Measurements from ENCODE around the gene LCN15. TPM values are rescaled to one million over a fixed set of nuclear protein-coding genes. Genes with fewer than 3 reads are reported as not detected.
A peak's percentile ranks its signal among the peaks of the same experiment; 100 is the strongest.

LCN15 gene
- total and polyA plus RNA-seq, 9 donors = 0.16 to 4.0 (median 0.68) TPM; not detected in 1

DNA sequence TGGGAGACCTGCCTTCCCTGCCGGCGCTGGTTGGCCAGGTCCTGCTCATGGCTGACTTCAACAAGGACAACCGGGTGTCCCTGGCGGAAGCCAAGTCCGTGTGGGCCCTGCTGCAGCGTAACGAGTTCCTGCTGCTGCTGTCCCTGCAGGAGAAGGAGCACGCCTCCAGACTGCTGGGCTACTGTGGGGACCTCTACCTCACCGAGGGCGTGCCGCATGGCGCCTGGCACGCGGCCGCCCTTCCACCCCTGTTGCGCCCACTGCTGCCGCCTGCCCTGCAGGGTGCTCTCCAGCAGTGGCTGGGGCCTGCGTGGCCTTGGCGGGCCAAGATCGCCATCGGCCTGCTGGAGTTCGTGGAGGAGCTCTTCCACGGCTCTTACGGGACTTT, 41.4 kb downstream of the LCN15 start:
- no peak overlapping the region for H3K27ac ChIP-seq (ENCODE audit: low read length)
- 75% methylated on average over 22 of the region's 24 CpGs for WGBS (ENCODE audit: insufficient coverage)
- H3K9me3 ChIP-seq (replicated peaks; ENCODE audit: control insufficient read depth, low read depth, low read length) = no peaks in the 10 kb centered on the region
- H3K36me3 ChIP-seq (ENCODE audit: control insufficient read depth, insufficient read depth, low read length) = peaks cover 63% of the 10 kb centered on the region
- DNase-seq = no peak
- peaks cover 59% of the 10 kb centered on the region for H3K4me1 ChIP-seq (ENCODE audit: control insufficient read depth, insufficient read depth, low read length)
- H3K4me3 ChIP-seq (ENCODE audit: low read length) = no peak overlapping the region
- no peaks in the 10 kb centered on the region for H3K27me3 ChIP-seq (ENCODE audit: control insufficient read depth, insufficient read depth, low read length)

DNA sequence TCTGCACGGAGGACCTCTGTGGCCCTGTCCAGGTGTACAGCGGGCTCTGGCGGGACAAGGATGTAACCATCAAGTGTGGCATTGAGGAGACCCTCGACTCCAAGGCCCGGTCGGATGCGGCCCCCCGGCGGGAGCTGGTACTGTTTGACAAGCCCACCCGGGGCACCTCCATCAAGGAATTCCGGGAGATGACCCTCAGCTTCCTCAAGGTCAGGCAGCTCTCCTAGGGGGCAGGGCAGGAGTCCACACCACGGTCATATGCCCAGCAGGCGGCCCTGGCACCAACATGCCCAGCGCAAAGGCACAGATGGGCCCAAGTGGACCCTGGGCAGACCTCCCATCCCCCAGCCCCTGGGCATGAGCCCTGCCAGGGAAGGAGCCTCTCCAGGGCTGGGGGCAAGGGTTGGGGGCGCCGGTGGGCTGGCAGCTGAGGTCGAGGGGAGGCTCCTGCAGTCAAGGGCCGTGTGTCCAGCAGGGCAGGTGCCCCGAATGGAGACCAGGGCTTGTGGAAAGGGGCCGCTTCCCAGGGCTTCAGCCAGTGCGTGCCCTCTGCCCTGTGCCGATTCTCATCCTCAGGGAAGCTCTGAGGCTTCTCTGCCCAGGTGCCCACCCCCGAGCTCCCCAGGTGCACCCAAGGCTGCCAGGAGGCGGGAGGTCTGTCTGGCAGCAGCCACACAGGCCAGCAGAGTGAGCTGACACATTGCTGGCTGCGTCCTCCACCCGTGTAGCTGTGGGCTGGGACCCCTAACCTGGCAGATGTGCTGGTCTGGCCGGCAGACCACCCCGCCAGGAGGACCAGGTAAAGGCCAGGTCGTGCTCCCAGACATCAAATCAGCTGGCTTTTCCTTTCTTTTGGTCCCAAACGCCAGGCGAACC, 42.0 kb downstream of the LCN15 start:
- Histone ChIP-seq H3K4me3 (ENCODE audit: low read length) (no peak overlapping the region), H3K4me1 (ENCODE audit: control insufficient read depth, insufficient read depth, low read length) (peaks cover 56% of the 10 kb centered on the region), H3K27me3 (ENCODE audit: control insufficient read depth, insufficient read depth, low read length) (no peaks in the 10 kb centered on the region), H3K9me3 (replicated peaks; ENCODE audit: control insufficient read depth, low read depth, low read length) (no peaks in the 10 kb centered on the region), H3K27ac (ENCODE audit: low read length) (peak overlapping the region; percentile 3), H3K36me3 (ENCODE audit: control insufficient read depth, insufficient read depth, low read length) (peaks cover 63% of the 10 kb centered on the region)
- DNase-seq = no peak
- WGBS (ENCODE audit: insufficient coverage) = 80% methylated on average over 30 of the region's 31 CpGs

DNA sequence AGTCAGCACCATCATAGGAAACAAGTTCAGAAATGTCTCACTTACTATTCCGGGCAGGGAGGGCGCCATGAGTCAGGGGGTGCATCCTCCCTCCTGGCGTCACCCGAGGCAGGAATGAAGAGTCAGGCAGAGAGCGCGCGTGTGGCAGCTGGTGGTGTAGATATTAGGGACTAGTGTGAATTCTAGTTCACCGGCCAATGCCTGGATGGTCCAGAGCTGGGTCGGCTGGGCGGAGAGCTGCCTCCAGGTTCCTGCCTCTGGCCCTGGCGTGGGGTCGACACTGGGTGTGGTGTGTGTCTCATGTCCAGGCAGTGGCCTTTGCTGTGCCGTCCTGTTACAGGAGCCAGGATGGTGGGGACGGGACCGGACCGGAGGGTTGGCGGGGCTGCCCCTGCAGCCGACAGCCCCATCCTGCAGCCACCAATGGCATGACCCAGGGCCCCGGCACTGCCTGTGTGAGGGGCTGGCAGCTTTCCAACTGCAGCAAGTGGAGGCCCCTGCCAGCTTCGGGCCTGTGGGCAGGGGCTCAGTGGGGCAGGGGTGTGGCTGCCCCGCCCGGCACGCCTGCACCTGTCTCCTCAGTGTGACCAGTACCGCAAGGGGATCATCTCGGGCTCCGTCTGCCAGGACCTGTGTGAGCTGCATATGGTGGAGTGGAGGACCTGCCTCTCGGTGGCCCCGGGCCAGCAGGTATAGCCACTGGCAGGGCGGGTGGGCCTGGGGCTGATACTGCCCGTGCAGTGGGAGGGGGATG, 42.8 kb downstream of the LCN15 start:
- DNase-seq = no peak
- Histone ChIP-seq H3K27me3 (ENCODE audit: control insufficient read depth, insufficient read depth, low read length) (no peaks in the 10 kb centered on the region), H3K27ac (ENCODE audit: low read length) (peak overlapping the region; percentile 35), H3K36me3 (ENCODE audit: control insufficient read depth, insufficient read depth, low read length) (peaks cover 58% of the 10 kb centered on the region), H3K4me1 (ENCODE audit: control insufficient read depth, insufficient read depth, low read length) (peaks cover 48% of the 10 kb centered on the region), H3K4me3 (ENCODE audit: low read length) (no peak overlapping the region), H3K9me3 (replicated peaks; ENCODE audit: control insufficient read depth, low read depth, low read length) (no peaks in the 10 kb centered on the region)
- WGBS (ENCODE audit: insufficient coverage) = 71% methylated on average over 26 of the region's 30 CpGs

DNA sequence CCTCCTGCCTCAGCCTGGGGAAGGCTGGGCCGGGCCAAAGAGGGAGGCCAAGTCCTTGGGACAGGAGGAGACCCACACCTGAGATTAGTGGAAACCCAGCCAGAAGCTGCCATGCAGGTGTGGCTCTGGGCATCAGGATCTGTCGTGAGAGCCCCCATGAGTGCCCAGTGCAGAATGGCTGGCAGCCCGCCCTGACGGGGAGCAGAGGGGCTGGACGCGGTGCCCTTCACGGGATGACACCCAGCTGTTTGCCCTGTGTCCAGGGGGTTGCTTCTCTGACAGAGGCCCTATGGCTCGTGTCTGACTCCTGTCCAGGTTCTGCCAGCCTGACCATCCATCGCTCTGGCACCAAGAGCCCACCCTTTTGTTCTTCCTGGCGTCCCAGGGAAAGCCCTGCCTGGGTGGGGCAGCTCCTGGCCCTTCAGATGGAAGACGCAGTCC, 43.4 kb downstream of the LCN15 start:
- H3K36me3 ChIP-seq (ENCODE audit: control insufficient read depth, insufficient read depth, low read length) = peaks cover 52% of the 10 kb centered on the region
- peaks cover 42% of the 10 kb centered on the region for H3K4me1 ChIP-seq (ENCODE audit: control insufficient read depth, insufficient read depth, low read length)
- H3K4me3 ChIP-seq (ENCODE audit: low read length) = no peak overlapping the region
- WGBS (ENCODE audit: insufficient coverage) = 63% methylated on average over 11 of the region's 11 CpGs
- peak overlapping the region; percentile 59 for H3K27ac ChIP-seq (ENCODE audit: low read length)
- no peak for DNase-seq
- H3K9me3 ChIP-seq (replicated peaks; ENCODE audit: control insufficient read depth, low read depth, low read length) = no peaks in the 10 kb centered on the region
- H3K27me3 ChIP-seq (ENCODE audit: control insufficient read depth, insufficient read depth, low read length) = no peaks in the 10 kb centered on the region

DNA sequence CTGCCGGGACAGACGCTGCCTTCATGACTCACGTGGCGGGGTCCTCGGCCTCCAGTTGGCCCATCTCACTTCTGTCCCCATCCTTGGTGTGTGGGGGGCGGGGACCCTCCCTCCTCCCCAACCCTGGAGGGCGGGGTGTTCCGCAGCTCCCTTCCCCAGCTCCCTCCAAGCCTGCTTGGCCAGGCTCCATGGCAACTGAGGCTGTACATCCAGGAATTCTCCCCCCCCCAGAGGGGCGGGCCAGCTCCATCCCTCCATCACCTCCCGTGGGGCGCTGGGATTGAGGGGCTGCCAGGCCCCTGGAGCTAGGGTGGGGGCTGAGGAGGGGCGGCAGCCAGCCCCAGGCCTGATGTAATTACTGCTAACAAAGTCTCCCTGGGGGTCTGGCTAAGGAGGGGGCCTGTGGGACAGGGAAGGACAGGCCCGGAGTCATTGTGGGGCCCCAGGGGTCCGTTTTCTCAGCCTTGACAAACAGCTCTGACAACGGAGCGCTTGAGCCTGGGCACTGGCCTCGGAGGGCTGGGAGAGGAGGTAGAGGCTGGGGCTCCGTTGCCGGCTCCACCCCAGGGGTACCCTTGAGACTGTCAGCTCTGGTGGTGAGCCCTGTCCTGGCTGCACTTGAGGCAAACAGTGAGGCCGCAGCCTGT, 43.9 kb downstream of the LCN15 start:
- H3K36me3 ChIP-seq (ENCODE audit: control insufficient read depth, insufficient read depth, low read length) = peaks cover 47% of the 10 kb centered on the region
- H3K4me3 ChIP-seq (ENCODE audit: low read length) = no peak overlapping the region
- no peaks in the 10 kb centered on the region for H3K27me3 ChIP-seq (ENCODE audit: control insufficient read depth, insufficient read depth, low read length)
- H3K4me1 ChIP-seq (ENCODE audit: control insufficient read depth, insufficient read depth, low read length) = peaks cover 37% of the 10 kb centered on the region
- H3K27ac ChIP-seq (ENCODE audit: low read length) = peak overlapping the region; percentile 59
- H3K9me3 ChIP-seq (replicated peaks; ENCODE audit: control insufficient read depth, low read depth, low read length) = no peaks in the 10 kb centered on the region
- 18% methylated on average over 10 of the region's 20 CpGs for WGBS (ENCODE audit: insufficient coverage)
- DNase-seq = peak; percentile 95

DNA sequence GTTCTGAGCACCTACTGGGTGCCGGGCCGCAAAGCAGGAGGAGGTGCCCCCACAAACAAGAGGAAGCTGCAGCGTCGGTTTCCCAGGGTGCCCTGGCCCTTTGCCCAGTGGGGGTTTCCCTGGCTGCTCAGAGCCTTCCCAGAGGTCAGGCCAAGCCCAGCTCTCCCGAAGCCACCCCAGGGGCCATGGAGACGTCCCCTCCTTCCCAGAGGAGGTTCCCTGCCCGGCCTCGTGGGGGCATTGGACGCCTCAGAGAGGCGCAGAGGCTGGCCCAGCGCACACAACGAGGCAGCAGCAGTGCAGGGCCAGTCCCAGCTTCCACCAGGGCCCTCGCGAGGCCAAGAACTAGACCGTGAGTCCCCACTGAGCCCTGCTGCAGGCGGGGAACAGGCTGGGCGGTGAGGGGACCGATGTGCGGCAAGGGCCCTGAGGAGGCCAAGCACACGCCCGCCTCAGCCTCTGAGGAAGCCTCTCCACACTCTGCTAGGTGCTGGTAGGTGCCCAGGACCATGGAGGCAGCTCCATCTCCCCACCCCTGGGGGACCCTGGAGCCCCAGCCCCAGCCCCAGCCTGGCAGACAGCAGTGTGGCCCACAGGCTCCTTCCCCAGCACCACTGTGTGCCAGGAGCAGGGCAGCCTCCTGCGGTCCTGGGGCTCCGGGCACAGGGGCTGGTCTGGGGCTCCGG, 45.0 kb downstream of the LCN15 start:
- Histone ChIP-seq H3K27ac (ENCODE audit: low read length) (no peak overlapping the region), H3K36me3 (ENCODE audit: control insufficient read depth, insufficient read depth, low read length) (peaks cover 41% of the 10 kb centered on the region), H3K4me1 (ENCODE audit: control insufficient read depth, insufficient read depth, low read length) (peaks cover 46% of the 10 kb centered on the region), H3K27me3 (ENCODE audit: control insufficient read depth, insufficient read depth, low read length) (no peaks in the 10 kb centered on the region), H3K9me3 (replicated peaks; ENCODE audit: control insufficient read depth, low read depth, low read length) (no peaks in the 10 kb centered on the region), H3K4me3 (ENCODE audit: low read length) (no peak overlapping the region)
- DNase-seq = no peak
- 64% methylated on average over 17 of the region's 24 CpGs for WGBS (ENCODE audit: insufficient coverage)

DNA sequence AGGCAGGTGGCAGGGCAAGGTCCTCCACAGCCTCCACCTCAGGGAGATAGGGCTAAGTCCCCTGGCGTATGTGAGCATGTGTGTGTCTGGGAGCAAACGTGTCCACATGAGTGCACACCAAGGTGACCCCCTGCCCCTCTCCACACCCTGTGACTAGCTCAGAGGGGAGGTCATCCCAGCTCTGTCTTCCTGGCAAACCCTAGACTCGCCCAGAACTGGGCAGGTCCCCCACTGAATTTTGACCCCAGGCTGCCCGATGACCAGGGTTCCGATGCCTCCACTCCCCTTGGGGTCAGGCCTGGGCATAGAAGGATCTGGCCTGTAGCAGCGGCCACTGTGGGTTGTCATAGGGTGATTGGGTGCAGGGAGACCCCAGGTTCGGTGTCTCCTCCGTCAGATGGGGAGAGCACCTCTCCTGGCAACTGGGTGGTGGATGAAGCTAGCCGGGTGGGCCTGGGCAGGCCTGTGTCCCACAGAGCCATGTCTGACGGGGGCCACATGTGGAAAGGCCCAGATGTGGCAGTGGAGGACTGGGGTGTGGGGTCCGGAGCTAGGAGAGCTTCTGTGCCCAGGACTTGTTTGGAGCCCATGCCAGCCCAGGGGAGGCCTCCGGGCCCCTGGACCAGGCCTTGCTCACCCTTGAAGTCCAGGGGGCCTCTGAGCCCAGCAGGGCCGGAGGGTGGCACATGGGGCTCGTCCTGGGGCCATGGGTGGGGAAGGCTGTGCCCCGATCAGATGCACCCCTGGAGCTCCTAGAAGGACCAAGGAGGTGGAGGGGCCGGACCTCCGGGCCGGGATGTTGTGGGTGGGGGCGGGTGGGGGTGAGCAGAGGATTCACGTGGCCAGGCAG, 45.7 kb downstream of the LCN15 start:
- peaks cover 53% of the 10 kb centered on the region for H3K4me1 ChIP-seq (ENCODE audit: control insufficient read depth, insufficient read depth, low read length)
- 85% methylated on average over 11 of the region's 20 CpGs for WGBS (ENCODE audit: insufficient coverage)
- H3K27ac ChIP-seq (ENCODE audit: low read length) = no peak overlapping the region

DNA sequence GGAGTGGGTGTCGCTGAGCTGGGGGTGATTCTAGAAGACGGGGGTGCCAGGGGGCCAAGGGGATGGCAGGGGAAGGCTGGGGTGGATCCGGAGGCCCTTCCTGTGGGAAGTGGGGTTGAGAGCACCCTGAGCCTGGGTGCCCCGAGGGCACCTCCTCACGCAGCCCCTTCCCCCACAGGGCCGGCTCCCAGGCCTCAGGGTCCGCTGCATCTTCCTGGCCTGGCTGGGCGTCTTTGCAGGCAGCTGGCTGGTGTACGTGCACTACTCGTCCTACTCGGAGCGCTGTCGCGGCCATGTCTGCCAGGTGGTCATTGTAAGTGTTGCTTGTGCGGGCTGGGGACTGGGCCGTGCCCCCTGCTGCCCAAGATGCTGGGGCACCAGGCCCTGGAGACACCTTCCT, 46.9 kb downstream of the LCN15 start:
- Histone ChIP-seq H3K27me3 (ENCODE audit: control insufficient read depth, insufficient read depth, low read length) (no peaks in the 10 kb centered on the region), H3K4me1 (ENCODE audit: control insufficient read depth, insufficient read depth, low read length) (peaks cover 59% of the 10 kb centered on the region), H3K4me3 (ENCODE audit: low read length) (no peak overlapping the region), H3K36me3 (ENCODE audit: control insufficient read depth, insufficient read depth, low read length) (peaks cover 22% of the 10 kb centered on the region), H3K27ac (ENCODE audit: low read length) (no peak overlapping the region), H3K9me3 (replicated peaks; ENCODE audit: control insufficient read depth, low read depth, low read length) (no peaks in the 10 kb centered on the region)
- no peak for DNase-seq
- WGBS (ENCODE audit: insufficient coverage) = 96% methylated on average over 8 of the region's 16 CpGs

More for the DNA sequence above, 45.7 kb downstream of the LCN15 start:
- Histone ChIP-seq H3K4me3 (ENCODE audit: low read length) (no peak overlapping the region), H3K27me3 (ENCODE audit: control insufficient read depth, insufficient read depth, low read length) (no peaks in the 10 kb centered on the region), H3K36me3 (ENCODE audit: control insufficient read depth, insufficient read depth, low read length) (peaks cover 34% of the 10 kb centered on the region), H3K9me3 (replicated peaks; ENCODE audit: control insufficient read depth, low read depth, low read length) (no peaks in the 10 kb centered on the region)
- DNase-seq = no peak

DNA sequence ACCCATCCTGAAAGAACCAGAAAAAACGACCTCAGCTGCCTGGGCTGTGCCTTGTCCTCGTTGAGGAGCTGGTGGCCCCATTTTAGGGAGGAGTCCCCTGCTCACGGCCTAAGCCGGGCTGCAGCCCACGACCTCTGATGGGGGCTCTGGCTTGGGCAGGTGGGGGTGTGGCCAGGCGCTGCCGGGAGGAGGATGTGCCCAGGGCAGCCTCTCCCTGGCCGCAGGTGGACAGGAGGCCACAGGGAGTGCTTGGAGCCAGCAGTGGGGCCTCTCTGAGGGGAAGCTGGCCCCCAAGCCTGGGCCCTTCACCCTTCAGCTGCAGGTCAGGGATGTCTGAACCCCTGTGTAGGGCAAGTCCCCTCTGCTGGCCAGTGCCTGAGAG, 49.4 kb downstream of the LCN15 start:
- peak overlapping the region; percentile 55 for H3K27ac ChIP-seq (ENCODE audit: low read length)
- peaks cover 41% of the 10 kb centered on the region for H3K4me1 ChIP-seq (ENCODE audit: control insufficient read depth, insufficient read depth, low read length)
- H3K27me3 ChIP-seq (ENCODE audit: control insufficient read depth, insufficient read depth, low read length) = peaks cover 3% of the 10 kb centered on the region
- H3K36me3 ChIP-seq (ENCODE audit: control insufficient read depth, insufficient read depth, low read length) = peaks cover 3% of the 10 kb centered on the region
- 43% methylated on average over 7 of the region's 8 CpGs for WGBS (ENCODE audit: insufficient coverage)
- DNase-seq = no peak
- H3K9me3 ChIP-seq (replicated peaks; ENCODE audit: control insufficient read depth, low read depth, low read length) = no peaks in the 10 kb centered on the region
- no peak overlapping the region for H3K4me3 ChIP-seq (ENCODE audit: low read length)
